Left lung (tissue), 10 donors: ENCODE measurements around the gene SH3BGRL2. TPM values are rescaled to one million over a fixed set of nuclear protein-coding genes. Genes with fewer than 3 reads are reported as not detected.
"Not testable (repeated sequence)": the region's sequence is repeated elsewhere in the genome, so short reads cannot be mapped to it uniquely, and the experiment has no call there.

Experiments
- ATAC-seq: fragments of 200-7000 bp; cut with Tn5 transposase; one replicate; pipeline ENCODE4 v1.9.1; 2020; ENCODE audit warnings: moderate library complexity
- DNase-seq, 4 donors: peaks; one replicate each; pipeline ENCODE4 v3.0.0-alpha.2; 2013 to 2020
- H3K27ac ChIP-seq, 2 donors: fragments of 200-600 bp; sonication (generic) in 1 of 2; one replicate each; pipeline versions ENCODE4 v1.5.0 to v1.8.0; 2020 to 2021
- H3K27me3 ChIP-seq, 2 donors: fragments of 200-600 bp; sonication (generic) in 1 of 2; one replicate each; pipeline versions ENCODE4 v1.5.0 to v1.8.0; 2020 to 2021
- H3K36me3 ChIP-seq, 2 donors: fragments of 200-600 bp; sonication (generic) in 1 of 2; one replicate each; pipeline versions ENCODE4 v1.5.0 to v1.8.0; 2020 to 2021
- H3K4me1 ChIP-seq, 2 donors: fragments of 200-600 bp; one replicate each; pipeline ENCODE4 v1.8.0; 2021
- H3K4me3 ChIP-seq, 2 donors: fragments of 200-600 bp; sonication (generic) in 1 of 2; one replicate each; pipeline versions ENCODE4 v1.5.0 to v1.8.0; 2020 to 2021; ENCODE audit warnings: mild to moderate bottlenecking in 1 of 2
- H3K9me3 ChIP-seq, 2 donors: fragments of 200-600 bp; sonication (generic) in 1 of 2; one replicate each; pipeline versions ENCODE4 v1.5.0 to v1.8.0; 2020 to 2021
- intact Hi-C, 2 donors: fragments of 100-400 bp; cut with DNase I; formaldehyde crosslinking; loops; one replicate each; pipeline versions ENCODE4 v1.11.2 to v1.14.2; 2022
- polyA plus RNA-seq, 6 donors: library from polyadenylated mRNA; unstranded; fragments of 120-200 nt; gene quantifications; one replicate each; pipeline ENCODE4 v1.2.1, GENCODE V29; 2013; ENCODE audit not compliant: insufficient read length in 6 of 6
- total RNA-seq, 2 donors: library from RNA; stranded (reverse); fragmentation: NEBNext Ultra II Directional; extraction: Animal tissue kit (Norgen Biotek cat#: 25700); gene quantifications; one replicate each; pipeline ENCODE4 v1.2.1, GENCODE V29; 2021
- TF ChIP-seq, protein P1 (sequence below), 2 donors: fragments of 200-600 bp; sonication (generic) in 1 of 2; IDR thresholded peaks; one replicate each; pipeline versions ENCODE4 v1.5.0 to v1.8.0; 2021; ENCODE audit warnings: antibody characterized with exemption in 2 of 2
- donor health status: DM: no; HTN: yes; CAD: no.
- donor health status: DM: no; HTN: no; CAD: no.

Gene SH3BGRL2
- total and polyA plus RNA-seq, 8 donors = 22.0 to 45.7 (median 38.9) TPM

DNA sequence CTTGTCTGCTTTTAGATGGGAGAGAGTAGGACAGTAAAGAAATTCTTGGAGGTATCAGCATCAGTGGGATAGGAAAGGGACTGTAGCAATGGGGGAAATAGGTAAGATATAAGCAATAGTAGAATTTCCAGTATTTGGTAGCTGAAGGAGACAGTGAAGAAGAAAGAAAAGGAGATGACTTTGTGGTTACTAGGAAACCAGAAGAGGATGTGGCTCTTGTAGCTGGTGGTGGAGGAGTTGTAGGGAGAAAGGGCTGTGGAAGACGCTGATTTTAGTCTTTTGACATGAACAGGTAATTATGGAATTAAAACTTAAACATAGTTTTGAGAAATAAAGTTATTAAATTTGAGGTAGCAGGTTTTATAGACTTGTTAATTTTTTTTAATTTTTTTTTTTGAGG, 26.1 kb downstream of the SH3BGRL2 start:
- Histone ChIP-seq H3K4me3 (no peak overlapping the region), H3K27me3 (no peaks in the 10 kb centered on the region), H3K27ac (no peak overlapping the region), H3K36me3 (no peaks in the 10 kb centered on the region), H3K4me1 (no peaks in the 10 kb centered on the region), H3K9me3 (no peaks in the 10 kb centered on the region)
- intact Hi-C loops = no loop called here
- ATAC-seq (no peak), DNase-seq (no peak)
- TF ChIP-seq, protein P1, sequence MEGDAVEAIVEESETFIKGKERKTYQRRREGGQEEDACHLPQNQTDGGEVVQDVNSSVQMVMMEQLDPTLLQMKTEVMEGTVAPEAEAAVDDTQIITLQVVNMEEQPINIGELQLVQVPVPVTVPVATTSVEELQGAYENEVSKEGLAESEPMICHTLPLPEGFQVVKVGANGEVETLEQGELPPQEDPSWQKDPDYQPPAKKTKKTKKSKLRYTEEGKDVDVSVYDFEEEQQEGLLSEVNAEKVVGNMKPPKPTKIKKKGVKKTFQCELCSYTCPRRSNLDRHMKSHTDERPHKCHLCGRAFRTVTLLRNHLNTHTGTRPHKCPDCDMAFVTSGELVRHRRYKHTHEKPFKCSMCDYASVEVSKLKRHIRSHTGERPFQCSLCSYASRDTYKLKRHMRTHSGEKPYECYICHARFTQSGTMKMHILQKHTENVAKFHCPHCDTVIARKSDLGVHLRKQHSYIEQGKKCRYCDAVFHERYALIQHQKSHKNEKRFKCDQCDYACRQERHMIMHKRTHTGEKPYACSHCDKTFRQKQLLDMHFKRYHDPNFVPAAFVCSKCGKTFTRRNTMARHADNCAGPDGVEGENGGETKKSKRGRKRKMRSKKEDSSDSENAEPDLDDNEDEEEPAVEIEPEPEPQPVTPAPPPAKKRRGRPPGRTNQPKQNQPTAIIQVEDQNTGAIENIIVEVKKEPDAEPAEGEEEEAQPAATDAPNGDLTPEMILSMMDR (IDR thresholded peaks at IDR 0.05) = no peak

DNA sequence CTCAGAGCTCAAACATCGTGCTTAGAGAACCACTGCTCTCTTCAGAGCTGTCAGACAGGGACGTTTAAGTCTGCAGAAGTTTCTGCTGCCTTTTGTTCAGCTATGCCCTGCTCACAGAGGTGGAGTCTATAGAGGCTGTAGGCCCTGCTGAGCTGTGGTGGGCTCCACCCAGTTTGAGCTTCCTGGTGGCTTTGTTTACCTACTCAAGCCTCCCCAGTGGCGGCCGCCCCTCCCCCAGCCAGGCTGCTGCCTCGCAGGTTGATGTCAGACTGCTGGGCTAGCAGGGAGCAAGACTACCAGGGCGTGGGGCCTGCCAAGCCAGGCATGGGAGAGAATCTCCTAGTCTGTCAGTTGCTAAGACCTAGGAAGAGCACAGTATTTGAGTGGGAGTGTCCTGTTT, 32.5 kb downstream of the SH3BGRL2 start:
- intact Hi-C loops, H3K4me1 ChIP-seq, H3K9me3 ChIP-seq, H3K27me3 ChIP-seq, H3K4me3 ChIP-seq, H3K36me3 ChIP-seq, H3K27ac ChIP-seq: not testable (repeated sequence)
- peak in 2 of 4 donors; percentile 34 to 81 for DNase-seq
- ATAC-seq = peak; percentile 44

DNA sequence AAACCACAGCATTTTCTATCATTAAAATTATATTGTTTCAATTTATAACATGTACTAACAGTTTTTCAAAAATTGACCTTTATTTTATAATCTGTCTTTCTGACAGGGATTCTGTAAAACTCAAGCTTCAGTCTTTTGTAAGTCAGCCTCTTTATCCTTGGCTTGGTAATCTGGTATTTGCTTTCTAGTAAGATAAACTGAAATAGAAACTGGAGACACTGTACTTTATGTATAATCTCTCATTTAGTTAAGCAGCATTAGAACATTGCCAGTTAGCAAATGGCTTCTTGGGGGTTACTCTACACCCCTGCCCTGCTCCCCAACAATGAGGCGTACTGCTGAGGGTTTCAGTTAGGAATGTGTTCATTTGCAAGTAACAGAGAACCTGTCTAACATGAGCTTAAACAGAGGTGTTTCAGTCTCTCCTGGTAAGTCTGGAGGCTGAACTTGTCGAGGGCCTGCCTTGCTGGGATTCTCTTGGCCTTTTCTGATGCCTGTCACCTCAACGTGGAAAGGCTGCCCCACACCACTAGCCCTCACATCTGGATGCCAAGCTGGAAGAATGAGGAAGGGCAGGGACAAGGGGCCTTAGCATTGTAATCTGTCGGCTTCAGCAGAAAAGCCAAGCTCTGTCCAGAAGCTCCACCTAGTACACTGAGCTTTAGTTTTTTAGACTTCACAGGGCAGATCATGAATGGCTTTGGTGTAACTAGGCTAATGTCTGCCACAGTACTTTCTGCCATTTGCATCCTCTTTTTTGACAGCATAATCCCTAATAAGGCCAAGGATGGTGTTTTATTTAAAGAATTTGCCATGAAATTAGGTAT, 34.8 kb downstream of the SH3BGRL2 start:
- DNase-seq = no peak
- TF ChIP-seq, protein P1 (IDR thresholded peaks at IDR 0.05) = no peak
- Histone ChIP-seq H3K4me1 (no peaks in the 10 kb centered on the region), H3K27me3 (no peaks in the 10 kb centered on the region), H3K27ac (no peak overlapping the region), H3K9me3 (no peaks in the 10 kb centered on the region), H3K4me3 (no peak overlapping the region), H3K36me3 (no peaks in the 10 kb centered on the region)
- intact Hi-C loops = no loop called here
- no peak for ATAC-seq

DNA sequence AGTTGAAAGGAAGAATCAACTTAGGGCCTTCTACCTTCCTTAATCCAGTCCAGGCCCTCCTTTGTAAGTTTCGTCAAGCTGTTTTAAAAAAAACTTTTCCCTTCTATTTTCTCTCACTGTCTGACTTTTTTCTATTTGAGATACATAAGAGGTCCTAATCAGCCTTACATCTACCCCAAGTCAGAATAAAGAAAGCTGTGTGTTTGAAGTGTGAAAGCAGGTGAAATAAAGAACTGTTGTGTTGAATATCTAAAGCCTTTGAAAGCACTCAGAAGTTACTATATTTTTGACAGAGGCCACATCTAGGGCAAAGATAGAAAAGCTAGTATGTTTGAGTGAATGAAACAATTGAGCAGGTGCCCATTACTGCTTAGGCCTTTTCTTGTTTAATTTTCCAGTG, 35.5 kb downstream of the SH3BGRL2 start:
- Histone ChIP-seq H3K9me3 (no peaks in the 10 kb centered on the region), H3K36me3 (no peaks in the 10 kb centered on the region), H3K27ac (no peak overlapping the region), H3K4me3 (no peak overlapping the region), H3K4me1 (peaks cover 0 to 1% of the 10 kb centered on the region in 2 donors), H3K27me3 (no peaks in the 10 kb centered on the region)
- intact Hi-C loops = no loop called here
- no peak for ATAC-seq
- no peak for DNase-seq
- TF ChIP-seq, protein P1 (IDR thresholded peaks at IDR 0.05) = no peak

DNA sequence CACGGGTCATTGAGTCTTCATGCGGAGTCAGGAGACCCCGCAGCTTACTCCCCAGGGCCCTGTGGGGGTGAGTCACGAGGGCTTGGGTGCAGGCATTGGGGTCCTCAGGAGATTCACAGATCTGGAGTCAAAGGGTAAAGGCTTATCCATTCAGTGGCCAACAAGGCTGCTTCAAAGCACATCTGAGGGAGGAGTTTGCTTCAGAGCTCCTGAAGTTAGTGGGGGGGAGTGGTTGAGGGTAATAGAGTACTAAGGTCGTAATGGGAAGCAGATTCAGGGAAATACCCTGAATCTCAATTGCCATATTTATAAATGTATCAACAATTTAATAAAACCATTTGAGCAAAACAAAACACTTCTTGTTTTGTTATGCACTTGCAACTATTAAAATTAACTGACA, 37.3 kb downstream of the SH3BGRL2 start:
- ATAC-seq (no peak), DNase-seq (no peak)
- Histone ChIP-seq H3K4me3 (no peak overlapping the region), H3K27ac (no peak overlapping the region), H3K9me3 (no peaks in the 10 kb centered on the region), H3K4me1 (peaks cover 0 to 13% of the 10 kb centered on the region in 2 donors), H3K27me3 (no peaks in the 10 kb centered on the region), H3K36me3 (no peaks in the 10 kb centered on the region)
- TF ChIP-seq, protein P1 (IDR thresholded peaks at IDR 0.05) = no peak
- intact Hi-C loops = no loop called here

DNA sequence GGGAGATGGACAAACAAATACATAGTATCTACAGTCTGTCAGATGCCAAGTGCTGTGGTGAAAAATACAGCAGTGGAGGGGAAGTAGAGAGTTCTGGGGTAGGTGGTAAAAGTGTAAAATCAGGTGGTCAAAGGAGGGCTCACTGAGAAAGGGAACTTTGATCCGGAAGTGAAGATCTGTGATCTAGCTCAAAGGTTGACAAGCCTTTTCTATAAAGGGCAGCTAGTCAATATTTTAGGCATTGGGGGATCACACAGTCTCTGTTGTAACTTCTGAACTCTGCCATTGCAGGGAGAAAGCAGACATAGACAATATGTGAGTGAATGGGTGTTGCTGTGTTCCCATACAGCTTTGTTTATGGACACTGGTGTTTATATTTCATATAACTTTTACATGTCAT, 38.6 kb downstream of the SH3BGRL2 start:
- ATAC-seq (no peak), DNase-seq (no peak)
- Histone ChIP-seq H3K4me3 (no peak overlapping the region), H3K9me3 (no peaks in the 10 kb centered on the region), H3K4me1 (peaks cover 0 to 13% of the 10 kb centered on the region in 2 donors), H3K27ac (peak overlapping the region in 1 of 2 donors; percentile 64), H3K27me3 (no peaks in the 10 kb centered on the region), H3K36me3 (no peaks in the 10 kb centered on the region)
- TF ChIP-seq, protein P1 (IDR thresholded peaks at IDR 0.05) = no peak
- intact Hi-C loops = no loop called here
